Mononuclear cell (primary cell): ENCODE data around the gene RPL37. TPM values are rescaled to one million over a fixed set of nuclear protein-coding genes. Genes with fewer than 3 reads are reported as not detected.

Experiments used
- H3K27me3 ChIP-seq: 2 replicates; pipeline ENCODE4 v1.6.0; 2011; ENCODE audit warnings: low read length, control low read depth; ENCODE audit not compliant: insufficient read depth
- H3K4me1 ChIP-seq: 2 replicates; pipeline ENCODE4 v1.5.1; 2011; ENCODE audit warnings: mild to moderate bottlenecking, low read length, control low read depth; ENCODE audit not compliant: insufficient read depth
- H3K4me3 ChIP-seq: 2 replicates; pipeline ENCODE4 v1.5.1; 2011; ENCODE audit warnings: mild to moderate bottlenecking, low read length, moderate library complexity
- H3K9me3 ChIP-seq: 2 replicates; pipeline ENCODE4 v1.5.1; 2011; ENCODE audit warnings: low read depth, mild to moderate bottlenecking, control low read depth, low read length
- total RNA-seq: library from RNA; depleted of rRNA; stranded (reverse); fragments of >200 nt; gene quantifications from one replicate; pipeline ENCODE4 v1.2.3, GENCODE V29; 2012

RPL37 gene
- total RNA-seq, 1 donor: 790 TPM

GRCh38 chr5:40775846-40776657, 59.0 kb downstream of the RPL37 start:
- H3K4me1 ChIP-seq: no peaks in the 10 kb centered on the region
- H3K9me3 ChIP-seq: no peaks in the 10 kb centered on the region
- H3K27me3 ChIP-seq: no peaks in the 10 kb centered on the region
- no peak overlapping the region for H3K4me3 ChIP-seq

Other genes starting within 250 kb of the RPL37 start
- gene PTGER4, start 155.3 kb downstream of the RPL37 start, total RNA-seq: 441 TPM
- 15.4 TPM for gene TTC33, start 79.3 kb downstream of the RPL37 start, total RNA-seq
- 152 TPM for gene PRKAA1, start 36.8 kb downstream of the RPL37 start, total RNA-seq
- 5.4 TPM for gene CARD6, start 6.1 kb upstream of the RPL37 start, total RNA-seq
- gene C7, start 74.3 kb upstream of the RPL37 start, total RNA-seq: not detected
- not detected for gene MROH2B, start 236.1 kb upstream of the RPL37 start, total RNA-seq